Activated CD4-positive, alpha-beta T cell treated with anti-CD3 and anti-CD28 coated beads, Interleukin-2, amount 10 ng/mL, durations not matched to agents 24 days and 14 days (primary cell): ENCODE data around the gene NKAIN1. TPM values are rescaled to one million over a fixed set of nuclear protein-coding genes. Genes with fewer than 3 reads are reported as not detected.

Experiments
- DNase-seq: peaks from one replicate; pipeline ENCODE4 v3.0.0; 2022
- H3K27ac Mint-ChIP-seq: one replicate; pipeline ENCODE4 v1.8.0; 2022; ENCODE audit warnings: mild to moderate bottlenecking, mixed read lengths
- H3K27me3 Mint-ChIP-seq: one replicate; pipeline ENCODE4 v1.8.0; 2022; ENCODE audit warnings: mixed read lengths
- H3K36me3 Mint-ChIP-seq: one replicate; pipeline ENCODE4 v1.8.0; 2022; ENCODE audit warnings: low read depth, mild to moderate bottlenecking, mixed read lengths
- H3K4me1 Mint-ChIP-seq: one replicate; pipeline ENCODE4 v1.8.0; 2021; ENCODE audit warnings: mixed read lengths
- H3K4me3 Mint-ChIP-seq: one replicate; pipeline ENCODE4 v1.8.0; 2022; ENCODE audit warnings: mild to moderate bottlenecking, moderate library complexity, mixed read lengths
- H3K9me3 Mint-ChIP-seq: one replicate; pipeline ENCODE4 v1.8.0; 2021; ENCODE audit warnings: mixed read lengths
- intact Hi-C: fragments of 100-400 bp; cut with micrococcal nuclease; formaldehyde crosslinking; loops from one replicate; pipeline ENCODE4 v1.15.1; 2023
- total RNA-seq: library from RNA; stranded (reverse); gene quantifications from 2 replicates; pipeline ENCODE4 v1.2.3, GENCODE V29; 2022

The NKAIN1 gene
- total RNA-seq, 1 donor from 2014 or later = not detected

GRCh38 chr1:31248276-31248675 is 8.6 kb upstream of the NKAIN1 start:
- no peaks in the 10 kb centered on the region for H3K4me1 Mint-ChIP-seq
- DNase-seq = no peak
- peaks cover 2% of the 10 kb centered on the region for H3K27me3 Mint-ChIP-seq
- intact Hi-C loops = no loop called here
- no peak overlapping the region for H3K27ac Mint-ChIP-seq
- H3K9me3 Mint-ChIP-seq = no peaks in the 10 kb centered on the region
- no peak overlapping the region for H3K4me3 Mint-ChIP-seq
- H3K36me3 Mint-ChIP-seq = no peaks in the 10 kb centered on the region

- peaks cover 5% of the 10 kb centered on the region for H3K4me1 Mint-ChIP-seq
- intact Hi-C loops = no loop called here
- peaks cover 17% of the 10 kb centered on the region for H3K27me3 Mint-ChIP-seq
- no peak for DNase-seq
- no peak overlapping the region for H3K27ac Mint-ChIP-seq
- no peaks in the 10 kb centered on the region for H3K36me3 Mint-ChIP-seq
- H3K4me3 Mint-ChIP-seq = no peak overlapping the region
- no peaks in the 10 kb centered on the region for H3K9me3 Mint-ChIP-seq
Measured at GRCh38 chr1:31244326-31244725, 4.6 kb upstream of the NKAIN1 start.

- H3K4me1 Mint-ChIP-seq = peaks cover 10% of the 10 kb centered on the region
Measured at GRCh38 chr1:31243501-31244286, 4.0 kb upstream of the NKAIN1 start.

GRCh38 chr1:31241321-31241720 is 1.6 kb upstream of the NKAIN1 start:
- peaks cover 43% of the 10 kb centered on the region for H3K27me3 Mint-ChIP-seq
- intact Hi-C loops = no loop called here

More at GRCh38 chr1:31243501-31244286, 4.0 kb upstream of the NKAIN1 start:
- Mint-ChIP-seq H3K9me3 (no peaks in the 10 kb centered on the region), H3K4me3 (no peak overlapping the region), H3K36me3 (no peaks in the 10 kb centered on the region), H3K27ac (no peak overlapping the region), H3K27me3 (peaks cover 22% of the 10 kb centered on the region)
- intact Hi-C loops = no loop called here
- no peak for DNase-seq

GRCh38 chr1:31238986-31239613 is 587 bp downstream of the NKAIN1 start:
- Mint-ChIP-seq H3K9me3 (no peaks in the 10 kb centered on the region), H3K27ac (no peak overlapping the region), H3K4me3 (peak overlapping the region; percentile 75), H3K36me3 (no peaks in the 10 kb centered on the region), H3K27me3 (peaks cover 60% of the 10 kb centered on the region), H3K4me1 (peaks cover 10% of the 10 kb centered on the region)
- no peak for DNase-seq
- intact Hi-C loops = no loop called here

More at GRCh38 chr1:31241321-31241720, 1.6 kb upstream of the NKAIN1 start:
- no peak for DNase-seq
- Mint-ChIP-seq H3K4me3 (no peak overlapping the region), H3K9me3 (no peaks in the 10 kb centered on the region), H3K27ac (no peak overlapping the region), H3K36me3 (no peaks in the 10 kb centered on the region), H3K4me1 (peaks cover 10% of the 10 kb centered on the region)

- Mint-ChIP-seq H3K36me3 (no peaks in the 10 kb centered on the region), H3K9me3 (no peaks in the 10 kb centered on the region), H3K4me3 (peak overlapping the region; percentile 75), H3K4me1 (peaks cover 10% of the 10 kb centered on the region), H3K27ac (no peak overlapping the region), H3K27me3 (peaks cover 58% of the 10 kb centered on the region)
- intact Hi-C loops = no loop called here
- DNase-seq = no peak
Measured at GRCh38 chr1:31238612-31238985, 1.1 kb downstream of the NKAIN1 start.

GRCh38 chr1:31234870-31235269 is 4.8 kb downstream of the NKAIN1 start:
- H3K36me3 Mint-ChIP-seq = no peaks in the 10 kb centered on the region
- intact Hi-C loops = no loop called here

DNA sequence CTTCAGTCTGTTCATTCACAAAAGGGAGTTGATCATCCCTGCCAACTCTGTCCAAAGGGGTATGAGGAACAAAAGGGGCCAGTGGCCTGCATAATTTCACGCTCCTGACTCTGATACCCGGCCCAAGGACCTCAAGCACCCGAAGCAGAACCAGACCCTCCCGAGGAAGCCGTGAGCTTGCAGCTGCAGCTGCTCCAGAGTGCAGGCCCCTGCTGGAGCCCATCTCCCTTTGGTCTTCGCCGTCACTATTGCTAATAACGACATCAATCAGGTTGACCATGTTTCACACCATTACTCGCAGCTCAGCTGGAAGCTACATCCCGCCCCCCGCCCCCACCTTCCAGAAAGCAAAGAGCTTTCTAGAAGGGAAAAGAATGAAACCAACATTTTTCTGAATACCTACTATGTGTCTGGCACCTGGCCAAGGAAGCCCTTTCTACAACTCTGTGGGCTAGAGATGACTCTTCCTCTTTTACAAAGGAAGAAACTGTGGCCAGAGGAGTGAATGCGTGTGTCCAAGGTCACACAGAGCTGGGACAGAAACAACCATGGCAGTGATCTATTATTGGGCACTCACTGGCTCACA is 5.5 kb downstream of the NKAIN1 start:
- Mint-ChIP-seq H3K4me3 (no peak overlapping the region), H3K9me3 (no peaks in the 10 kb centered on the region), H3K27me3 (peaks cover 43% of the 10 kb centered on the region), H3K36me3 (no peaks in the 10 kb centered on the region), H3K27ac (no peak overlapping the region), H3K4me1 (peaks cover 5% of the 10 kb centered on the region)
- no peak for DNase-seq
- intact Hi-C loops = no loop called here

More at GRCh38 chr1:31234870-31235269, 4.8 kb downstream of the NKAIN1 start:
- no peak for DNase-seq
- Mint-ChIP-seq H3K27ac (no peak overlapping the region), H3K9me3 (no peaks in the 10 kb centered on the region), H3K4me1 (peaks cover 5% of the 10 kb centered on the region), H3K27me3 (peaks cover 43% of the 10 kb centered on the region), H3K4me3 (no peak overlapping the region)

GRCh38 chr1:31232689-31233088 is 7.0 kb downstream of the NKAIN1 start:
- intact Hi-C loops = no loop called here
- no peak for DNase-seq
- Mint-ChIP-seq H3K27me3 (peaks cover 29% of the 10 kb centered on the region), H3K36me3 (no peaks in the 10 kb centered on the region), H3K4me1 (no peaks in the 10 kb centered on the region), H3K9me3 (no peaks in the 10 kb centered on the region), H3K4me3 (no peak overlapping the region), H3K27ac (no peak overlapping the region)

DNA sequence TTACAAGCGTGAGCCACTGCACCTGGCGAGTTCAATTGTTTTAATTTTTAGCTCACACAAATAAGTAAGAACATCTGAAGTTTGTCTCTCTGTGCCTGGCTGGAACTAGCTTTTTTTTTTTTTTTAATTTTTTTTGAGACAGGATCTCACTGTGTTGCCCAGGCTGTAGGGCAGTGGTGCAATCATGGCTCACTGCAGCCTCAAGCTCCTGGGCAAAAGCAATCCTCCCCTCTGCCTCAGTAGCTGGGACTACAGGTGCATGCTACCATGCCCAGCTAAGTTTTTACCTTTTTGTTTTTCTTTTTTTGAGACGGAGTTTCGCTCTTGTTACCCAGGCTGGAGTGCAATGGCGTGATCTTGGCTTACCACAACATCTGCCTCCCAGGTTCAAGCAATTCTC is 7.9 kb downstream of the NKAIN1 start:
- no peaks in the 10 kb centered on the region for H3K36me3 Mint-ChIP-seq
- DNase-seq = no peak
- no peak overlapping the region for H3K4me3 Mint-ChIP-seq
- no peaks in the 10 kb centered on the region for H3K4me1 Mint-ChIP-seq
- intact Hi-C loops = no loop called here
- H3K27me3 Mint-ChIP-seq = peaks cover 22% of the 10 kb centered on the region
- H3K27ac Mint-ChIP-seq = no peak overlapping the region
- H3K9me3 Mint-ChIP-seq = no peaks in the 10 kb centered on the region

DNA sequence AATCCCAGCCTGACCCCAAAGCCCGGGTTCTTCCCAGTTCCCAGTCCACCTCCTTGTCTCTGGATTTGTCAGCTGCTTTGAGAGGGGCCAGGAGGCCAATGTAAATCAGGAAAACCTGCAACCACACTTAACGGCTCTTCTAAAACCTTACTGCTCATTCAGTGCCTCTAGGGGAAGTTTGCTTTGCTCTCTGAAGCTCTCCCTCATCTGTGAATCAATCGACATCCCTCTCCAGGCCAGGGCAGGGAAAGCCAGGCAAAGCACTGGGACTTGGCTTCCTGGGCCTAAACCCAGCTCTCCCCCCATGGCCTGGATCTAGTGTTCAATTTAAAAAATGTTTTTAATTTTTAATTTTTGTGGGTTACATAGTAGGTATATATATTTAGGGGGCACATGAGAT is 9.3 kb downstream of the NKAIN1 start:
- Mint-ChIP-seq H3K36me3 (no peaks in the 10 kb centered on the region), H3K9me3 (no peaks in the 10 kb centered on the region), H3K4me3 (no peak overlapping the region), H3K27me3 (peaks cover 7% of the 10 kb centered on the region), H3K4me1 (no peaks in the 10 kb centered on the region), H3K27ac (no peak overlapping the region)
- DNase-seq = no peak
- intact Hi-C loops = no loop called here

- Mint-ChIP-seq H3K4me1 (no peaks in the 10 kb centered on the region), H3K27me3 (no peaks in the 10 kb centered on the region), H3K36me3 (no peaks in the 10 kb centered on the region), H3K4me3 (no peak overlapping the region), H3K9me3 (no peaks in the 10 kb centered on the region), H3K27ac (no peak overlapping the region)
- intact Hi-C loops = no loop called here
- no peak for DNase-seq
Measured at GRCh38 chr1:31228986-31229385, 10.7 kb downstream of the NKAIN1 start.

DNA sequence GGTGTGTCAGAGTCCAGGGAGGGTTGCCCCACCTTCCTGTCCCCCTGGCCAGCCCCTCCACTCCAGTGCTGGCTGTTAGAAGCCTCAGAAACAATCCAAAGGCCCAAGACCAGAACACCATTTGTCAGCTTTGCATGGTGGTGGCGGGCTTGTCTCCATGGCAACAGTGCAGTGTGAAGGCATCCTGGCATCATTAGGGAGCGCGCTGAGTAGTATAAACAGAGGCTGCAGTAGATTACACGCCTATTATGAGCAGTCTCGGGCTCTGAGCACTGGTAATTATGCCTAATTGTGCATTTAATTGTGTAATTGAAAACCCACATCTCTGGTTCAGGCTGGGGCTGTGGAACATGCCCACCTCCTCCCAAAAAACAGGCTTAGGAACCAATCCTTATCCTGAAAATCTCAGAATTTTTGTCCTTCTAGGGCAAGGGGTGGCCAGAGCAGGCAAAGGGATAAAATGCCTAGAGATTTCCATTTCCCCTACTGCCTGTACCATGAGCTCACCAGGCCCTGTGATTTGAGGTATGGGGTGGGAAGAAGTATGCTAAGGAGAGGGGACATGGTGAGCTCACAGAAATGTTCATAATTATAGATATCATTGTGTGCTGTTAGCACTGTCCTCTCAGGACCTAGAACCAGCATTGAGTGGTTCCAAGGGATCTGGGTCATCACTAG is 11.7 kb downstream of the NKAIN1 start:
- no peaks in the 10 kb centered on the region for H3K9me3 Mint-ChIP-seq

DNA sequence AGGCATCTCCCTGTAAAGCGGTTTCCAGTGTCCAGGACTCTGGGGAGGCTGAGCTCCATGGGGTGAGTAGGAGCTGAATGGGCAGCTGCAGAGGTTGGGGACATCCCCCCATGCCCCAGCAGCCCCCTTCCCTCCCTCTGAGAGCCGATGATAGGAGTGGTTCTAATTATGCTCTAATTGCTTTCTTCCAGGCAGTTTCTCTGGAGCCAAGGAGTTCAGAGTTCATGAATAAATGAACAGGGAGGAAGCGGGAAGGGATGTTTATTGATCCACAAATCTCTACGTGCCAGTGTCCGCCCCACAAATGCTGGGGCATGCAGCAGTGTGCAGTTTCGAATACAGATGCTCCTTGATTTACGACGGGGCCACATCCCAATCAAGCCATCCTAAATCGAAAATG is 15.6 kb downstream of the NKAIN1 start:
- Mint-ChIP-seq H3K27ac (no peak overlapping the region), H3K9me3 (no peaks in the 10 kb centered on the region), H3K27me3 (no peaks in the 10 kb centered on the region), H3K36me3 (no peaks in the 10 kb centered on the region), H3K4me3 (no peak overlapping the region), H3K4me1 (no peaks in the 10 kb centered on the region)
- intact Hi-C loops = no loop called here
- DNase-seq = no peak

More for the DNA sequence above, 11.7 kb downstream of the NKAIN1 start:
- no peaks in the 10 kb centered on the region for H3K36me3 Mint-ChIP-seq
- H3K27me3 Mint-ChIP-seq = no peaks in the 10 kb centered on the region
- no peaks in the 10 kb centered on the region for H3K4me1 Mint-ChIP-seq
- H3K4me3 Mint-ChIP-seq = no peak overlapping the region
- DNase-seq = no peak
- intact Hi-C loops = no loop called here
- H3K27ac Mint-ChIP-seq = no peak overlapping the region
